GM20000 (cell line): ENCODE data around the gene FAM184B.

ENCODE experiments used
- DNase-seq: peaks from one replicate; pipeline ENCODE4 v3.0.0; 2012; ENCODE audit warnings: low spot score
- CTCF ChIP-seq: IDR thresholded peaks from 2 replicates; pipeline ENCODE4 v1.5.1; 2012; ENCODE audit warnings: mild to moderate bottlenecking, control low read depth; ENCODE audit errors: extremely low read depth, missing control alignments

Gene FAM184B

GRCh38 chr4:17635056-17635455 lies 146.4 kb downstream of the FAM184B start:
- no peak for DNase-seq
- TF ChIP-seq CTCF: no peak

GRCh38 chr4:17633600-17633999 lies 147.8 kb downstream of the FAM184B start:
- DNase-seq: no peak

GRCh38 chr4:17630228-17630627 lies 151.2 kb downstream of the FAM184B start:
- TF ChIP-seq CTCF: no peak

More at GRCh38 chr4:17633600-17633999, 147.8 kb downstream of the FAM184B start:
- no peak for TF ChIP-seq CTCF

DNA sequence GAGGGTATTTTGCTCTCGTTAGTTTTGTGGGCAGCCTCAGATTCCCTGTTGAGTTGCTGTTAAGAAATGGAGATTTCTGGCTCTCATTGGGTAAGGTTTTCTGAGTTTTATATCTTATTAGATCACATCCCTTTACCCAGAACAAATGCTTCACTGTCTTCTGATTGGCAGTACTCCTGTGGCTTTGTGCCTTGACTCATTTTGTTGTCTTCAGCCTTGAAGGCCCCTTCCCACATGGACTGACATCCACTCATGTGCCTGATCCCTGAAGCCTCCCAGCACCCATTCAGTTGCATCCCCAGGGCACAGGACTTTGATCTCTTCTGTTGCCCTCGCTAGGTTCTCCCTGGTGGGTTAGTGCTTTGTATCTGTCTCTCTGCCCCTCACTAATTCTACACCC lies 156.6 kb downstream of the FAM184B start:
- DNase-seq: no peak
- TF ChIP-seq CTCF: no peak

More at GRCh38 chr4:17630228-17630627, 151.2 kb downstream of the FAM184B start:
- no peak for DNase-seq

GRCh38 chr4:17623451-17624001 lies 157.9 kb downstream of the FAM184B start:
- TF ChIP-seq CTCF: no peak
- no peak for DNase-seq

GRCh38 chr4:17619416-17620105 lies 161.9 kb downstream of the FAM184B start:
- no peak for DNase-seq
- no peak for TF ChIP-seq CTCF

- TF ChIP-seq CTCF: no peak
- DNase-seq: no peak
Observed at GRCh38 chr4:17618926-17619325, 162.5 kb downstream of the FAM184B start.
